Epidermal melanocyte (primary cell): Measurements from ENCODE around the gene ATP1A2.
"Not testable (repeated sequence)": the region's sequence is repeated elsewhere in the genome, so short reads cannot be mapped to it uniquely, and the experiment has no call there.

Source experiments
- DNase-seq: peaks from one replicate; pipeline ENCODE4 v3.0.0; 2011; ENCODE audit warnings: low spot score; ENCODE audit not compliant: insufficient read length

ATP1A2 gene

DNA sequence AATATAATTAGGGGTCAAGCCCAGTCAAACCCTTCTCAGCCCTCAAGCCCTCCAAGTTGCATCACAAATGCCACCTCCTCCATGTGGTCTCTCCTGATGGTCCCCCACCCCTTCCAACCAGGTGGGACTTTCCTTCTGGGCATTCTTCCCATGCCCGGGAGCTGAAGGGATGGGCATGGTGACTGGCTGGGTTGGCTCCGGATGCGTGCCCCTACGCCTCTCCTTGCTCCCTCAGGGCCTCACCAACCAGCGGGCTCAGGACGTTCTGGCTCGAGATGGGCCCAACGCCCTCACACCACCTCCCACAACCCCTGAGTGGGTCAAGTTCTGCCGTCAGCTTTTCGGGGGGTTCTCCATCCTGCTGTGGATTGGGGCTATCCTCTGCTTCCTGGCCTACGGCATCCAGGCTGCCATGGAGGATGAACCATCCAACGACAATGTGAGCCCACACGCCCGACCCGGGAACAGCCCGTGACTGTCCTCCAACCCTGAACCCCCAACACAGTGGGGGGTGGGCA, 7.5 kb downstream of the ATP1A2 start:
- no peak for DNase-seq

GRCh38 chr1:160123726-160124125, 8.2 kb downstream of the ATP1A2 start:
- no peak for DNase-seq

GRCh38 chr1:160124705-160125478, 9.3 kb downstream of the ATP1A2 start:
- no peak for DNase-seq

DNA sequence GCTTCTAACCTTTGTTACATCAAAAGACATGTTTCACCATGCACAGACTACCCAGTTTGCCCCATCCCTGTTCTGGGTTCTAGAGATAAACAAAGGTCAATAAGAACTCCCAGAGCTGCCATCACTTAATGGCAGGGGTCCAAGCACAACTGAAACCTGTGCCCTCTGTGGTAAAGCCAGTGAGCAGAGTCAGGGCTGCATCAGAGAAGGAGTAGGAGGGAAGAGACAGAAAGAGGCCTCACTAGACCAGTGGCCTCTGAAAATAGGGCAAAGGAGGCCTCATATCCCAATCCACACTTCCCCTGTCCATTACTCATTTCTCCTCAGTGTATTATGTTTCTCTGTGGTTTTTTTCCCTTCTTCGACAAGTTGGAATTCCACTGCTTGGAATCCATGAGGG, 10.2 kb downstream of the ATP1A2 start:
- no peak for DNase-seq

- DNase-seq = not testable (repeated sequence)
Measured at GRCh38 chr1:160126342-160126741, 10.8 kb downstream of the ATP1A2 start.

GRCh38 chr1:160127381-160127780, 11.8 kb downstream of the ATP1A2 start:
- DNase-seq = no peak

DNA sequence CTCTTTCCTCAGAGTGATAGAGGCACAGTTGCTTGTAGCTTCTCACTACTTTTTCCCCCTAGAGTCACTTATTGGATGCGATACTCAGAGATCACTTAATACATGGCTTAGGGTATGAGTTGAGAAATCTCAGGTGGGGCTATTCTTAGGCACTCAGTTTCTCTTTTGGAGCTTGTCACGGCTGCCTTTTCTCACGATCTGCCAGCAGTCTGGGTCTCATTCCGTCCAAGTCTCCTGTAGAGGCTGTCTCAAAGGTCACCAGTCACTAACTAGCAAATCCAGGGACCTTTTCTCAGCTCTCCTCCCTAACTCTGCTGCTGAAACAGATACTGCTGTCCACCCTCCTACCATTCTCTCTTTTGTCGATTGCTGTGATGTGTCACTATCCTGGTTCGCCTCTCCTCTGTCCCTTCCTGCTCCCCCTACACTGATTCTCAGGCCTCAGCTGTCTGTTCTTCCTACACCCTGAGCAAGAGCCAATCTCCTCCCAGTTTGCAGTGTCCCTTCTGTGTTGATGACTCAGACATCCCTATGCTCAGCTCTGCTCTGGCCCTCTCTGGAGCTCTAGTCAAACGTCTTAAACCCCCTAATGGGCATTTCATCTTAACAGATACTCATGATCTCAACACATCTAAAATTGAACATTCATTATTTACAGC, 12.4 kb downstream of the ATP1A2 start:
- DNase-seq = no peak

DNA sequence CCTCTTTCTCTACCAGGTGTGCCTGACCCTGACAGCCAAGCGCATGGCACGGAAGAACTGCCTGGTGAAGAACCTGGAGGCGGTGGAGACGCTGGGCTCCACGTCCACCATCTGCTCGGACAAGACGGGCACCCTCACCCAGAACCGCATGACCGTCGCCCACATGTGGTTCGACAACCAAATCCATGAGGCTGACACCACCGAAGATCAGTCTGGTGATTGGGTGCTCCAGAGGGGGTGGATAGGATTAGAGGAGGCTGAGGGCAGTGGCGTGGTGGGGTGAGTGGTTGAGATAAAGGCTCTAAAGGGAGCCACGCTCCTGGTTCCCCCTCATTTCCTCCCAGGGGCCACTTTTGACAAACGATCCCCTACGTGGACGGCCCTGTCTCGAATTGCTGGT, 13.1 kb downstream of the ATP1A2 start:
- no peak for DNase-seq

GRCh38 chr1:160129046-160129445, 13.5 kb downstream of the ATP1A2 start:
- no peak for DNase-seq

DNA sequence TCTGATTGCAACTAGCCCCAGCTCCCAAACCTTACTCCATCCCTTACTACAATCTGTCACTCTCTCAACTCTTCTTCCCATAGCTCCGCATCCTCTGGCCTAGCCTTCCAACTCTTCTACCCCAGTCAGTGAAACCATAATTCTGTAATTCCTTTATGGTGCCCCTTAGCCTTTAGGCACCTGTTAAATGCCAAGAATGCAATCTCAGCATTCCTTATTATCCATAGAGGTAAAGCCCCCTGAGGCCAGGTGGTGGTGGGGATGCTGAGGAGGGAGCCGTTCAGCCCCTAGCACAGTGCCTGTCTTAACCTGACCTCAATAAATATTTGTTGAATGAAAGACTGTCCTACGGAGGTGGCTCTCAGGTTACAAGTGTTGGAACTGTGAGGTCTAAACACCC, 14.0 kb downstream of the ATP1A2 start:
- no peak for DNase-seq

GRCh38 chr1:160129966-160130365, 14.4 kb downstream of the ATP1A2 start:
- no peak for DNase-seq

- DNase-seq = no peak
Measured at GRCh38 chr1:160130486-160130885, 14.9 kb downstream of the ATP1A2 start.

- DNase-seq = no peak
Measured at GRCh38 chr1:160130939-160131338, 15.4 kb downstream of the ATP1A2 start.

DNA sequence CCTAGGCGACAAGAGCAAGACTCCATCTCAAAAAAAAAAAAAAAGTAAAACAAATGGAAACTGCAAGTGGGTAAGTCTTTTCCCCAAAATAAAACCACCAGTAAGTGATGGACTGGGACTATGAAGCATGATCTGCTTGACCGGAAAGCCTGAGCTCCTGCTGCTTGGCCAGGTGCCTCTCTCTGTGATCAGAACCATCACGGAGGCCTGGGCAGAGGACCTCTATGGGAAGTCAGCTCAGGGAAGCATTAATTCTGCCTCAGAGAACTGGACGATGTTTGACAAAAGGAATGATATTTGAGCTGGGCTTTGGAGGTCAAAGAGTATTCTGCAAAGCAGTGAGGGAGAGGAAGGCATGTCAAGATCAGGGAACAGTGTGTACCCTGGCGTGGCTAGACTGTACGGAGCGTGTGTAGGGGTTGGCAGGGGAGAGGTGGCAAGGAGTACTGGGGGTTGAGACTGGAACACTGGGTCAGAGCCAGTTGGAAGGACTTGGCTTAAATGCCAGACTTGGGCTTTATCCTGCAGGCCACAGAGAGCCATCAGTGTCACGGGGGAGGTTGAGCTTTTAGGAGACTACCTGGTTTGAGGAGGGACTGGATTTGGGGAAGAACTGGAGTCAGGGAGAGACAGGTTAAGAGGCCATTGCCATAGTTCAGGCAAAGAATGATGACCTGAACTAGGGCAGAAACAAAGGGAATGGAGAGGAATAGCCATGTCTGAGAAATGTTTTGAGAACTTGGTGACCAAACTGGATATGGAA, 16.4 kb downstream of the ATP1A2 start:
- no peak for DNase-seq

GRCh38 chr1:160133990-160134770, 18.6 kb downstream of the ATP1A2 start:
- DNase-seq = no peak

GRCh38 chr1:160134791-160135572, 19.4 kb downstream of the ATP1A2 start:
- no peak for DNase-seq

- DNase-seq = no peak
Measured at GRCh38 chr1:160136121-160136925, 20.8 kb downstream of the ATP1A2 start.

- no peak for DNase-seq
Measured at GRCh38 chr1:160136926-160137200, 21.3 kb downstream of the ATP1A2 start.

DNA sequence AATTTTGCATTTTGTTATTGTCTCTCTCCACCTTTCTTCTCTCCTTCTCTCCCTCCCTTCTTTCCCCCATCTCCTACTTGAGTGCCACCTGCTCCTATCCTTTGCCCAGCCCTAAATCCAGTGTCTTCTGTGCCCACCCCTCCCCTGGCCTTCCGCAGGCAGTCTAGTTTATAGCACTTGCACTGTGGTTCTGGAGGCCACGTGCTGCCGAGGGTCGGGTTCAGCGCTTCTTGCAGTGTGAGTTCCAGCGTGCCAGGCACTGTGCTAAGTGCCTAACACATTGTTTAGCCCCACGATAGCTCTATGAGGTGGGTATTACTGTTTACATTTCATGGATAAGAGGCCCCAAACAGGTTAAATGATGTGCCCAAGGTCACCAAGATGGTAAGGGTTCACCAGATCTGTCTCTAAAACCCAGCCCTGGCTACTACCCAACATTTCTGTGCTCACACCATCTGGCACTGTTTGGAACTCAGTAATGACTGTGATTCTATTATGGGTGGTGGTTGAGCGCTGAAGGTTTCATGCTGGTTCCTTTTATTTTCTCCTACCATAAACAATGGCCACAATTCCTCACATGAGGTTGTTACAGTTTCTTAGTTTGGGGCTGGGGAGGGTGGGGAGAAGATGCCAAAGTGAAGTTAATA, 21.8 kb downstream of the ATP1A2 start:
- no peak for DNase-seq
